GM18517 (cell line): ENCODE data around the gene NGFR.
"Not testable (repeated sequence)": the region's sequence is repeated elsewhere in the genome, so short reads cannot be mapped to it uniquely, and the experiment has no call there.

ENCODE experiments used
- ATAC-seq: cut with Tn5 transposase; IDR thresholded peaks from one replicate; pipeline ENCODE4 v1.9.1; 2021; ENCODE audit warnings: mild to moderate bottlenecking, moderate library complexity; ENCODE audit not compliant: unreplicated experiment

Gene NGFR

DNA sequence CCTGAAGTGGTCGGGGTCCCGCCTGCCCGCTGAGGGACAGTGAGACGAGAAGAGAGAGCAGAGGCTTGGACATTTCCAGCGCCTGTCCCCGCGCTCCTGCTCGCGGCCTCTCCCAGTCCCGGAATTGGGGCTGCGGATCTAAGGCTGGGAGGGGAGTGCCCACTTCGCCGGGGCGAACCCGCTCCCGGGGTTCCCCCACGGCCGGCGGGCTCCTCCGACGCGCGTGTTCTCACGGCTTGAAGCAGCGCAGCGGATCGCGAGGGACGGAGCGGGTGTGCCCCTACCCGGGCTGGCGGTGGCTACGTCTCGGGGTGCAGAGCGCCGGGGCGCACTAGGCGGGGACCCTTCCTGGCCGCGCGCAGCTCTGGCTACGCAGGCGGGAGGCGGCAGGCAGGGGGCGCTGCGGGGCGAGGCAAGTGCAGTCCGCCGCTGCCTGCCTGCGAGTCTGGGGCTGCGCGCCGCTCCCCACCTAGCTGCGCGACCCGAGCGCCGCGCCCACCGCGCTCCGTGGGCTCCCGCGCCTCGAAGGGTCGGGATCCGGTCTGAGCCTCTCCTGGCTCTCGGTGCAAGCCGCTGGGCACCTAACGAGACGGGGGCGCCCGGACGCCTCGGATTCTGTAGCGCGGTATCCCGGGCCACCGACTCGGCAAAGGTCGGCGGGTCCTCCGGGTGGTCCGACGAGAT, 1.2 kb downstream of the NGFR start:
- ATAC-seq = no peak

DNA sequence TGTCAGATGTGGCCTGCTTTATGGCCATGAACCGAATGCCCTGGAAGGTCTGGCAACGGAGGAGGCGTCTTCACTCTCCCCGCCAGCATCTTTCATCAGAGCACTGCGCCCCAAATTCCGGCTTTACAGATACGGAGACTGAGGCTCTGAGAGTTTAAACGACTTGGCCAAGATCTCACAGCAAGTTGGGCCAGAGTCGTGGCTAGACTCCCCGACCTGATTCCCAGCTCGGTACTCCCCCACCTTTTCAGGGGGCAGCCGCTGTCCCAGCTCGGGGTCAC, 1.7 kb downstream of the NGFR start:
- ATAC-seq = no peak

DNA sequence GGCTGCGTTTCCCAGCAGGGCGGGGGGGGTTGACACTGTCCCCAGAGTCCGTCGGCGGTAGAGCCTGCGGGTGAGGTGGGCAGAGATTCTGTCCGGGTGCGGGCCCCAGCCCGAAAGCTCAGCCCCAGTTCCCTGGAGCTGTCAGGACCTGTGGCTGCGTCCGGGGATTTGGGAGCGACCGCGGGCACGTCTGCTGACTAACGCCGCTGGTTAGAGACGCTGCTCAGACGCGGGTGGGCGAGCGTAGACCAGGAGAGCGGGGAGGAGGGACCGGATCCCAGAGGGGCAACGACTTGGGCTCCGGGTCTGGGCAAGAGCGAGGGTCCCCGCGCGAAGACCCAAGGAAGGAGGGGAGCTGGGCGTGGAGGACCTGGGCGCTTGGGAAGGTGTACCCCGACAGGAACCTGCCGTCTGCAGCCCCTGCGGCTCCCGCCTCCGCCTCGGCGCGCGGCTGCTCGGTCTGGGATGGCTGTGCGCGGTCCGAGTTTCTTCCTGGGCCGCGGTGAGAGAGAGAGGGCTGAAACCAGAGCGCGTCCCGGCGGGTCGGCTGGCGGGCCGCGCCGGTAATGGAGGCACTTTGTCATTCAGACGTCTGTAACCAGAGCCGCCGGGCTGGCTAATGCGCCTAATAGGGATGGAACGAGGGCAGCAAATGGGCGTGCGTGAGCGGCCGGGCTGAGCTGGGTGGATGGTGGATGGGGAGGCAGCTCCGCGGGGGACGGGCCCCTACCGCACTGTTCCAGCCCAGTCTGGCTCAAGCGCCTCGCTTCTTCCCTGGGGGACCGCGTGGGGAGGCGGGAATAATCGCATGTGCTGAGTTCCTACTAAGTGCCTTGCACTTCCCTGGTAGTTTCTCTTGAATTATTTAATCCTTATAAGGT, 2.3 kb downstream of the NGFR start:
- ATAC-seq = no peak

DNA sequence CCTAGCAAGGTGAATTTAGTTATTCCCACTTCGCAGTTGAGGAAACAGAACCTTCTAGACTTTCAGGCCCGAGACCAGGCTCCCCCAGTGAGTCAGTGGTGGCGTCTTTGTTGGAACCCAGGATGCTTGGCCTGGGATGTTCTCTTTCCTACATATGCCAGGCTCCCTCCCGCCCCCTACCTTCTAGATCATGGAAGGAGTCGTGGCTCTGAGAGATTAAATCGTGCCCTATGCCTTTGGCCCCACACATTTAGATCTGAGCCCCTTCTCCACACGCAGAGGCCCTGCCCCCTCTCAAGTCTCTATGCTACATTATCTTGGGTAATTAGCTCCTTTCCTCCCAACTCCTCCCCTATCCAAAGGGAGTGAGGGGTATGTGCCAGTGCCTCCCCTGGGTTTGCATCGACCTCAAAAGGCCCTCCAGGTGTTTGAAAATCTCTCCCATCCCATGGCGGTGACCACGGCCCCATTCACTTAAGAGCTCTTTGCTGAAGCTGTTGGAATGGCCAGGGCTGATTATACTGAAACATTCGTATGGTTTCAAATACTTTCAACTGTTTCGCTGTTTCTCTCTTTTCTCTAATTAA, 3.0 kb downstream of the NGFR start:
- no peak for ATAC-seq

DNA sequence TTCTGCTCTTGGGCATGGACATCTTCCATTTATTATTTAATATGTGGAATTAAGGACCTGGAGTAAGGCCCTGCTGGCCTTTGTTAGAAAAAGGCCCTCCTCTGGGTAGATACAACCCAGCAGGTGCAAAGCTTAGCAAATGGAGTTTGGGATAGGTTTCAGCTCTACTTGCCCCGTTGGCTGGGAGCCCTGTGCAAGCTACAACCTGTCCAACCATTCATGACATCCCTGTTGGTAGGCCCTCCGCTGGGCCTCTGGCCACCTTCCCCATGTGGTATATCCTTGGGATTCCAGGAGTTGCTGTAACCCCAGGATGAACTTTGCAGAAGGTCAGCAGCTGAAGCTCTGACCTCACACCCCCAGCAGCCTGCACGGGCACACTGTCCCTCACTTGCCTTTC, 6.4 kb downstream of the NGFR start:
- no peak for ATAC-seq

DNA sequence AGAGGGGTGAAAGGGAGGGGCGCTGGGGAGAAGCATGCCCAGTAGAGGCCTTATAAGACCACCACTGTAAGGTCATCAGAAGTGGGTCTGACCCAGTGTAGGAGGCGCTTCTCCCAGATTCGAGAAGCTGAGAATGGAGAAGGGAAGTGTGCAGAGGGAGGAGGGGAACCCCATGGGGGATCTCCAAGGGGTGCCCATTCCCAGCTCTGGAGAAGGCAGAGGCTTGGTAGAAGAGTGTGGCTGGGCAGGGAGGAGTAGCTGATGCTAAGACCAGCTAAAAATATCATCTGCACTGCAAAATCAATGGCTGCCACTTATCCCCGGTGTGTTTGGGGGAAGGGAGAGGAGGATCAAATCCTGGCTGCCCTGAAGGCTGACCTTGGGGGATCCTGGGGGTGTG, 7.2 kb downstream of the NGFR start:
- ATAC-seq = no peak

DNA sequence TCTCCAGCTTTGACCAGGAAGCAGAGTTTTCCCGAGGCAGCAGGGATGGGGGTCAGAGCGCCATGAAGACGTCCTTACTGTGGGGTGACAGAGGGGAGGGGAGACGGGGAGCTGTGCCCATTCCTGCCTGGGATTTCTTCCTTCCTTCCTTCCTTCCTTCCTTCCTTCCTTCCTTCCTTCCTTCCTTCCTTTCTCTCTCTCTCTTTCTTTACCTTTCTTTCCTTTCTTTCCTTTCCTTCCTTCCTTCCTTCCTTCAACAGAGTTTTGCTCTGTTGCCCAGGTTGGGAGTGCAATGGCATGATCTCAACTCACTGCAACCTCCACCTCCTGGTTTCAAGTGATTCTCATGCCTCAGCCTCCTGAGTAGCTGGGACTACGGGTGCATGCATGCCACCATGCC, 7.6 kb downstream of the NGFR start:
- ATAC-seq = not testable (repeated sequence)

DNA sequence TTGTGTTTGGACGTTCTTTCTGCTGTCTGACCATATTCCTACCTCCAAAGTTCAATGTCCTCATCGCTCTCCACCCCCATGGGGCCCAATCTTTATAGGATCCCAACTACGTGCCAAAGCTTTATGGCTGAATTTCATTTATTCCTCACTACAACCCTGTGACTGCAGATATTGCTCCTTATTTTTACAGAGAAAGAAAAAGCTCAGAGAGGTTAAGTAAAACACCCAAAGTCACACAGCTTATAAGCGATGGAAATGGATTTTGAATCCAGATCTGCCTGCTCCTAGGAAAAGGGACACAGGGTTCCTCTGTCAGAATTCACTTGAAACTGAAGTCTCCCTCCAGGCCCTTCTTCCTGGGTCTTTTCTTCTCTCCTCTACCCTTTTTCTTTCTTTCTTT, 9.3 kb downstream of the NGFR start:
- ATAC-seq = no peak

DNA sequence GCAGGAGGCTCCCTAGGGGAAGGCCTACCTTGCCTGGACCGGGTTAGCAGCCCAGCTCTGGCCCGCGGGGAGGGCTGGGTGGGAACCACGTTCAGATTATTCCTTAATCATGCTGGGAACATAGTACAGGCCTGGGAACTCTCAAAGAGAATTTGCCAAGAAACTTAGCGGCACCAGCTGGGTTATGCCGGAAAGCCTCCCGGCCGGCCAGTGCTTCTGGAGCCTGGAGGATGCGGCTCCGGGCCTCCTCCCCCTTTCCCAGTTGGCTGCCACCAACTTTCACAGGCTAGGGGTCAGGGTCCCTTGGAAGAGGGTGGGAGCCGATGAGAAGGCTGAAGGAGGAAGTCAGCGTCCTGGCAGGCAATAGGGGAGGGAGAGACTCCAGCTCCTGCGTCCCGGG, 10.8 kb downstream of the NGFR start:
- no peak for ATAC-seq

DNA sequence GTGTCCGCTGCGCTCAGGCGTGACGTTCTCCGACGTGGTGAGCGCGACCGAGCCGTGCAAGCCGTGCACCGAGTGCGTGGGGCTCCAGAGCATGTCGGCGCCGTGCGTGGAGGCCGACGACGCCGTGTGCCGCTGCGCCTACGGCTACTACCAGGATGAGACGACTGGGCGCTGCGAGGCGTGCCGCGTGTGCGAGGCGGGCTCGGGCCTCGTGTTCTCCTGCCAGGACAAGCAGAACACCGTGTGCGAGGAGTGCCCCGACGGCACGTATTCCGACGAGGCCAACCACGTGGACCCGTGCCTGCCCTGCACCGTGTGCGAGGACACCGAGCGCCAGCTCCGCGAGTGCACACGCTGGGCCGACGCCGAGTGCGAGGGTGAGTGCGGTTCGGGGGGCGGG, 11.2 kb downstream of the NGFR start:
- no peak for ATAC-seq

DNA sequence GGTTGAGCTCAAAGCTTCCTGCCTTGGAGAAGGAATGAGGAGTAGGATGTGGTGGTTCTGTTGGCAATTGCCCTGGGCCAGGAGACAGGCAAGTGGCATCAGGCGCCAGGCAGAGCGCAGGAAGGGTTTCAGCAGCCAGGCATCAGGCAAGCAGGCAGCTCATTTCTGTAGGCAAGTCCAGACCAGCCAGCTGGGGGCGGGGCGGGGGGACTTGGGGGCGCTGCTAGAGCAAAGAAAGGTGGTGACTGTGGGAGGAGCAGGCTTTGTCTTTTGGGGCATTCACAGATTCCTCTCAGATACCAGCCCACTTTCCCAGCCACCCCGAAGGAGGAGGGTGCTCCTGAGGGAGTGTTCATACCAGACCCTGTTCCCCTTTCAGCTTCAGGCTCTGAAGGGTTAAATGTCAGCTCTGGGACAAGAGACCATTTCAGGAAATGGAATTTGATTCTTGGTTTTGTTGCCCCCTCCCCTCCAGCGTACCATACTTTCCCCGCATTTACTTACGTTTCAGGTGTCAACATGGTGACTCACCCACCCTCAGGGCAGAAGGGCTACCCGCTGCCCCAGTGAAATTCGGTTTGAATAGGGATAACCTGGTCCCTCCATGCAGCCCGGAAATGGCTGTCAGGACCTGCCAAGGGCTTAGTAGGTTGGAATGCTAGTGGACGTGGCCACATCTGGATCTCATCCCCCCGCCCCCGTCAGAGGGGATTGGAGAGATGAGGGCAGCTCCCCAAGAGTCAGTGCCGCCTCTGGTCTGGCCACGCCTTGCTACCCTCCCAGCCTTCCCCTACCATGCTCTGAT, 13.2 kb downstream of the NGFR start:
- no peak for ATAC-seq

DNA sequence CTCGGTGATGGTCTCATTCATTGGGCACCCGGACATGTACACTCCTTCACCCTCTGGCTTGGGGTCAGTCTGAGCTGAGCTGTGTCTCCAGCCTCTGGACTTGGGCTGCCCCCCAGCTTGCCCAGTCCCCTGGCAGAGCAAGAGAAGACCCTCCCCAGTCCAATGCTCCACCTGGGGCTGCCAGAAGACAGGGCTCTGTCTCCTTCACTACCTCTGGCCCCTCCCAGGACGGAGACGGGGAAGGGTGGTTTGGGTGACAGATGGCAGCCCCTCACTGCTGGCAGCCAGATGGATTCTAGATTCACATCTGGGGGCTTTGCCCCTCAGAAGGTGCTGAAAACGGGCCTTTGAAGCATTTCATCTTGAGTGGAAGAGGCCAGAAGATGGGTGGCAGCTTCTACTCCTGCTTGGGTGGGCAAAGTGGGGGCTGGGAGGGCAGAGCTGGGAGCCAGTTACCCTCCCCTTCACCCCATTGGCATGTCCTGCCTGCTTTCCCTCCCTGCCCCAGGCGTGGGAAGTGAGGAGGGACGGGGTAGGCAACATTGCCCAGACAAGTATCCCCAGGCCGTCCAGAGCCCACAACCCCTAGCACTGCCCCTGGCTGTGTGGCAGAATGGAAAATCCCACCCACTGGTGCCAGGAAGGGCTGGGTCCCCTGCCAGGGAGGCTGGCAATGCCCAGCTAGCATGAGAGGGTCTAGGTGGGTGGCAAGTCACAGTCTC, 13.9 kb downstream of the NGFR start:
- ATAC-seq = no peak

DNA sequence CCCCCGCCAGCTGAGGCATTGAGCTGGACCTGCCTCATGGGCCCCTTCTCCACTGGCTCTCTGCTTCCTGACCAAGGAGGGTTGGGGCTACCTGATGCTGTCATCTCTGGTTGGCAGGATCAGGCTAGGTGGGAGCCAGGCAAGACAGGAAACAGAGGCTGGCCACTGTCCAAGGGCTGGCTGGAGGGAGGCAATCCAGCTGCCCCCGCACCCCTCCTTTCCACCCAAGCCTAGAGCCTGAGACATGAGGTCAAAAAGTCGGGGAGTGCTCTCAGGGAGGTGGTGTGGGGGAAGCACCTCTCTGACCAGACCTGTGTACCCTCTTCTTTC, 14.5 kb downstream of the NGFR start:
- no peak for ATAC-seq

DNA sequence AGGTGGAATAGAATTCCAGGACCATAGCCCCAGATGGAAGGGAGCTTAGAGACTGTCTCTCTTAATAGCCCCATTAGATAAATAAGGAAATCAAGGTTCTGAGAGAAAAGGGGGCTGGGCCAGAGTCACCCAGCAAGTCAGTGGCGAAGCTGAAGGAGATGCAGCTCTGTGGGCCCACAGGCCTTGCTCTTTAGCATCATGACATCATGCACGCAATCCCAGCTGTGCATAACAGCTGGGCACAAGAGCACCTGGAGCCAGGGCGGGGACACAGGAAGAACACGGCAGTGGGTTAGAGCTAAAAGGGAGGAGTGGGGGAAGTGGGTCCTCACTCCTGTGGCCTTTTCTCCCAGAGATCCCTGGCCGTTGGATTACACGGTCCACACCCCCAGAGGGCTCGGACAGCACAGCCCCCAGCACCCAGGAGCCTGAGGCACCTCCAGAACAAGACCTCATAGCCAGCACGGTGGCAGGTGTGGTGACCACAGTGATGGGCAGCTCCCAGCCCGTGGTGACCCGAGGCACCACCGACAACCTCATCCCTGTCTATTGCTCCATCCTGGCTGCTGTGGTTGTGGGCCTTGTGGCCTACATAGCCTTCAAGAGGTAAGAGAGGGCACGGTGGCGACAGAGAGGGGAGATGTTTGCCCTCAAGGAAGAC, 15.1 kb downstream of the NGFR start:
- ATAC-seq = no peak

DNA sequence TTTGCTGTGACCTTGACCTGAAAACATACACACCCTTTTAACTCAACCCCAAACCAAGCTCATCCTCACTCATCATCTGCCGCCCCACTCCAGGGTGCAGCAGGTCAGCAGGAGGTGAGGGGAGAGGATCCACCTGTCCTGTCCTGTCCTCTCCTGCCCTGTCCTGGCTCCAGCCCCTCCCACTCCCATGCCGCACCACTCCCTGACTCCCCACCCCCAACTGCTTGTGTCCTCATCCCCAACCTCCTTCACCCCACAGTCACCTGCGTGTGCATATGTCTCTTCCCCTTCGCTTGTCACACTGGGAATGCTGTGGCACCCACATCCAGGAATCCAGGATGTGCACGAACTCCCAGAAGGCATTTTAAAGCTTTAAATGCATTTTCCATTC, 15.6 kb downstream of the NGFR start:
- no peak for ATAC-seq

DNA sequence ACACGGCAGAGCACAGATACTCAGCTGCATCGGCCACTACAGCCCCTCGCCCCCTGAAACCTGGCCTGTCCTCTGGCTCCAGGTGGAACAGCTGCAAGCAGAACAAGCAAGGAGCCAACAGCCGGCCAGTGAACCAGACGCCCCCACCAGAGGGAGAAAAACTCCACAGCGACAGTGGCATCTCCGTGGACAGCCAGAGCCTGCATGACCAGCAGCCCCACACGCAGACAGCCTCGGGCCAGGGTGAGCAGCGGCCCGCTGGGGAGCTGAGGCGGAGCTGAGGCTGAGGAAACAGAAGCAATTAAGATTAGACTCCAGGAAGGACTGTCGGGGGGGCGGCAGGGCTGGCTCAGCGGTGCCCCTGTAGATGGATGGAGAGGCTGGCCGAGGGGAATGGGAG, 16.7 kb downstream of the NGFR start:
- no peak for ATAC-seq

DNA sequence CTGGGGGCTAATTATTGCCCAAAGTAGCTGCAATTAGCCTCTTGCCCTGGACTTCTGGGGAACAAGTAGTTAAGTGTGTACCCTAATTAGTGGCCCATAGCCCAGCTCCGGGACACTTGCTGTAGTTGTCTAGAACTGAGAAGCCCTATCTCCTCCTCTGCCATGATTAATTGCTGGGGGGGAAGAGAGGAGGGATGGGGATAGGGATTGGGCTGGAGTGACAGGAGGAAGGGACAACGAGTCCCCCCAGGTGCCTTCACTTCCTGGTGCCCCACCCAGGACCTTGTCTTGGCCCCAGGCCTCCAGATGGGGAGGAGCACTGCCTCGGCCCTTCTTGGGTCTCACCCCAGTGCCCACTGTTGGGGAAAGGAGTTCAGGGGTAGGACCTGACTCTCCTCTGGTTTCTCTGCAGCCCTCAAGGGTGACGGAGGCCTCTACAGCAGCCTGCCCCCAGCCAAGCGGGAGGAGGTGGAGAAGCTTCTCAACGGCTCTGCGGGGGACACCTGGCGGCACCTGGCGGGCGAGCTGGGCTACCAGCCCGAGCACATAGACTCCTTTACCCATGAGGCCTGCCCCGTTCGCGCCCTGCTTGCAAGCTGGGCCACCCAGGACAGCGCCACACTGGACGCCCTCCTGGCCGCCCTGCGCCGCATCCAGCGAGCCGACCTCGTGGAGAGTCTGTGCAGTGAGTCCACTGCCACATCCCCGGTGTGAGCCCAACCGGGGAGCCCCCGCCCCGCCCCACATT, 17.4 kb downstream of the NGFR start:
- ATAC-seq = no peak

DNA sequence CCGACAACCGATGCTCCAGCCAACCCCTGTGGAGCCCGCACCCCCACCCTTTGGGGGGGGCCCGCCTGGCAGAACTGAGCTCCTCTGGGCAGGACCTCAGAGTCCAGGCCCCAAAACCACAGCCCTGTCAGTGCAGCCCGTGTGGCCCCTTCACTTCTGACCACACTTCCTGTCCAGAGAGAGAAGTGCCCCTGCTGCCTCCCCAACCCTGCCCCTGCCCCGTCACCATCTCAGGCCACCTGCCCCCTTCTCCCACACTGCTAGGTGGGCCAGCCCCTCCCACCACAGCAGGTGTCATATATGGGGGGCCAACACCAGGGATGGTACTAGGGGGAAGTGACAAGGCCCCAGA, 17.9 kb downstream of the NGFR start:
- no peak for ATAC-seq

DNA sequence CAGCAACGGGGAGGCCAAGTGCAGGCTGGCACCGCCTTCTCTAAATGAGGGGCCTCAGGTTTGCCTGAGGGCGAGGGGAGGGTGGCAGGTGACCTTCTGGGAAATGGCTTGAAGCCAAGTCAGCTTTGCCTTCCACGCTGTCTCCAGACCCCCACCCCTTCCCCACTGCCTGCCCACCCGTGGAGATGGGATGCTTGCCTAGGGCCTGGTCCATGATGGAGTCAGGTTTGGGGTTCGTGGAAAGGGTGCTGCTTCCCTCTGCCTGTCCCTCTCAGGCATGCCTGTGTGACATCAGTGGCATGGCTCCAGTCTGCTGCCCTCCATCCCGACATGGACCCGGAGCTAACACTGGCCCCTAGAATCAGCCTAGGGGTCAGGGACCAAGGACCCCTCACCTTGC, 18.5 kb downstream of the NGFR start:
- no peak for ATAC-seq
